ENCODE results near the gene UBE2L3. TPM values are rescaled to one million over a fixed set of nuclear protein-coding genes. Genes with fewer than 3 reads are reported as not detected.

Gene UBE2L3
- total and polyA plus RNA-seq, 2 experiments from 2014 or later = 86.3 to 136 TPM

DNA sequence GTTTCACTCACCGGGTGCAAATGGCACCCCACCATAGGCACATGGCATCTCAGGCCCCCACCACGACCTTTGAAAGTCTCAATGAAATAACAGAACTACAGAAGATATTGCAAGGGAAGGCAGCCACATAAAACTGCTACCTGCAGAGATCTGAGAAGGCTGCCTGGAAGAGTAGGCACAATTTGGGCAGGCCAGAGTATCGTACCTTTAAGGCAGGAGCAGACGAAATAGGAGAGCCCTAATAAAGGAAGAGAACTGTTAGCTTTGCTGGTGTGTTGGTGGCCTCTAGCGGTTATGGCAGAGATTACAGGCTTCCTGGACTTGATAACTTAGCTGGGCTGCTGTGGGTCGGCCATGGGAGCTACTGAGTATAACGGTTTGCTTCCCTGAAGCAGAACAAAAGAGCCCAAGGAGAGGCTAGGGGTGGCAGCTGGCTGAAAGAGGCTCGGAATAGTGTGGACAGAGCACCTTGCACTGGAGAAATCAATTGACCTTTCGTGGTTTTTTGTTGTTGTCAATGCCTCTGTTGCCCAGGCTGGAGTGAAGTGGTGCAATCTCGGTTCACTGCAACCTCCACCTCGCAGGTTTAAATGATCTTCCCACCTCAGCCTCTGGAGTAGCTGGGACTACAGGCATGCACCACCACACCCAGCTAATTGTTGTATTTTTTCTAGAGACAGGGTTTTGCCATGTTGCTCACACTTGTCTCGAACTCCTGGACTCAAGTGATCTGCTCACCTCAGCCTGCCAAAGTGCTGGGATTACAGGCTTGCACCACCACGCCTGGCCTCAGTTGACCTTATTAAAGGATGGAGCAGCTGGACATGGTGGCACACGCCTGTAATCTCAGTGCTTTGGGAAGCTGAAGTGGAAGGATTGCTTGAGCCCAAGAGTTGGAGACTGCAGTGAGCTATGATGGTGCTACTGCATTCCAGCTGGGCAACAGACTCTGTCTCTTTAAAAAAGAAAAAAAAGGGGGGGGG lies 79.4 kb downstream of the UBE2L3 start:
- ATAC-seq = peak; percentile 10
- TF ChIP-seq, protein P1, sequence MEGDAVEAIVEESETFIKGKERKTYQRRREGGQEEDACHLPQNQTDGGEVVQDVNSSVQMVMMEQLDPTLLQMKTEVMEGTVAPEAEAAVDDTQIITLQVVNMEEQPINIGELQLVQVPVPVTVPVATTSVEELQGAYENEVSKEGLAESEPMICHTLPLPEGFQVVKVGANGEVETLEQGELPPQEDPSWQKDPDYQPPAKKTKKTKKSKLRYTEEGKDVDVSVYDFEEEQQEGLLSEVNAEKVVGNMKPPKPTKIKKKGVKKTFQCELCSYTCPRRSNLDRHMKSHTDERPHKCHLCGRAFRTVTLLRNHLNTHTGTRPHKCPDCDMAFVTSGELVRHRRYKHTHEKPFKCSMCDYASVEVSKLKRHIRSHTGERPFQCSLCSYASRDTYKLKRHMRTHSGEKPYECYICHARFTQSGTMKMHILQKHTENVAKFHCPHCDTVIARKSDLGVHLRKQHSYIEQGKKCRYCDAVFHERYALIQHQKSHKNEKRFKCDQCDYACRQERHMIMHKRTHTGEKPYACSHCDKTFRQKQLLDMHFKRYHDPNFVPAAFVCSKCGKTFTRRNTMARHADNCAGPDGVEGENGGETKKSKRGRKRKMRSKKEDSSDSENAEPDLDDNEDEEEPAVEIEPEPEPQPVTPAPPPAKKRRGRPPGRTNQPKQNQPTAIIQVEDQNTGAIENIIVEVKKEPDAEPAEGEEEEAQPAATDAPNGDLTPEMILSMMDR (conservative IDR thresholded peaks at IDR 0.05; ENCODE audit: low read depth in 2 of 2) = peak; percentile 87 to 89
- TF ChIP-seq POLR2AphosphoS5 (IDR thresholded peaks at IDR 0.05; ENCODE audit: low read depth) = no peak

DNA sequence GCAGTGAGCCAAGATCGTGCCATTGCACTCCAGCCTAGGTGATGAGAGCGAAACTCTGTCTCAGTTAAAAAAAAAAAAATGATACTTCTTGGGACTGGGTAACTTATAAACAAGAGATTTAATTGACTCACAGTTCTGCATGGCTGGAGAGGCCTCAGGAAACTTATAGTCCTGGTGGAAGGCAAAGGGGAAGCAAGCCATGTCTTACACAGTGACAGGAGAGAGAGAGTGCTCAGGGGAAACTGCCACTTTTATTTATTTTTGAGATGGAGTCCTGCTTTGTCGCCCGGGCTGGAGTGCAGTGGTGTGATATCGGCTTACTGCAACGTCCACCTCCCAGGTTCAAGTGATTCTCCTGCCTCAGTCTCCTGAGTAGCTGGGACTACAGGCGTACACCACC lies 82.8 kb downstream of the UBE2L3 start:
- Mint-ChIP-seq H3K27ac (no peak overlapping the region), H3K4me3 (peak overlapping the region; percentile 94), H3K36me3 (ENCODE audit: low read depth) (peaks cover 40% of the 10 kb centered on the region), H3K9me3 (no peaks in the 10 kb centered on the region), H3K4me1 (peaks cover 21% of the 10 kb centered on the region; the same call in 2 of the 3 replicates), H3K27me3 (ENCODE audit: insufficient read depth, low read depth, poor library complexity) (peaks cover 10% of the 10 kb centered on the region)
- Histone ChIP-seq H3F3A (replicated peaks; ENCODE audit: low read depth) (peaks cover 31% of the 10 kb centered on the region), H3K9me2 (ENCODE audit: insufficient read depth) (no peaks in the 10 kb centered on the region), H2AFZ (no peak overlapping the region), H3K27ac (ENCODE audit: low read depth) (no peak overlapping the region), H4K20me1 (replicated peaks; ENCODE audit: insufficient read depth) (no peaks in the 10 kb centered on the region; the same call in 1 of the 2 replicates), H3K4me2 (peak overlapping the region; percentile 87), H3K79me2 (replicated peaks; ENCODE audit: insufficient read depth) (peaks cover 7% of the 10 kb centered on the region), H3K4me1 (ENCODE audit: insufficient read depth) (peaks cover 19% of the 10 kb centered on the region), H3K36me3 (ENCODE audit: insufficient read depth) (peaks cover 12% of the 10 kb centered on the region; the same call in 1 of the 2 replicates), H3K27me3 (ENCODE audit: insufficient read depth) (no peaks in the 10 kb centered on the region), H3K4me3 (no peak overlapping the region; the same call in 1 of the 2 replicates)
- no peak for TF ChIP-seq ZNF331 (CRISPR knock-in tag; IDR thresholded peaks at IDR 0.05; ENCODE audit: low read depth)
- no peak for TF ChIP-seq NANOG (IDR thresholded peaks at IDR 0.05; ENCODE audit: borderline replicate concordance)
- TF ChIP-seq CREB1 (CRISPR knock-in tag; IDR thresholded peaks at IDR 0.05; ENCODE audit: low read depth) = no peak
- TF ChIP-seq, protein P1 (conservative IDR thresholded peaks at IDR 0.05; ENCODE audit: low read depth in 2 of 2) = no peak
- no peak for ATAC-seq
- no peak for DNase-seq (ENCODE audit: low spot score)

More for the DNA sequence above, 79.4 kb downstream of the UBE2L3 start:
- no peak overlapping the region for H3K27ac ChIP-seq (ENCODE audit: low read depth)
- H3K4me3 Mint-ChIP-seq = no peak overlapping the region; the same call in 2 of the 3 replicates
- H3F3A ChIP-seq (replicated peaks; ENCODE audit: low read depth) = peaks cover 22% of the 10 kb centered on the region
- H3K9me3 Mint-ChIP-seq = no peaks in the 10 kb centered on the region
- H3K27ac Mint-ChIP-seq = no peak overlapping the region
- peaks cover 9% of the 10 kb centered on the region for H3K27me3 Mint-ChIP-seq (ENCODE audit: insufficient read depth, low read depth, poor library complexity)
- H4K20me1 ChIP-seq (replicated peaks; ENCODE audit: insufficient read depth) = peaks cover 5% of the 10 kb centered on the region; the same call in 1 of the 2 replicates
- H2AFZ ChIP-seq = no peak overlapping the region
- no peaks in the 10 kb centered on the region for H3K9me2 ChIP-seq (ENCODE audit: insufficient read depth)
- H3K4me3 ChIP-seq = no peak overlapping the region
- no peaks in the 10 kb centered on the region for H3K36me3 ChIP-seq (ENCODE audit: insufficient read depth)
- H3K4me2 ChIP-seq = no peak overlapping the region
- DNase-seq (ENCODE audit: low spot score) = peak; percentile 94
- peaks cover 11% of the 10 kb centered on the region for H3K4me1 ChIP-seq (ENCODE audit: insufficient read depth)
- H3K27me3 ChIP-seq (ENCODE audit: insufficient read depth) = no peaks in the 10 kb centered on the region
- peaks cover 21% of the 10 kb centered on the region for H3K4me1 Mint-ChIP-seq
- no peaks in the 10 kb centered on the region for H3K79me2 ChIP-seq (replicated peaks; ENCODE audit: insufficient read depth)
- H3K36me3 Mint-ChIP-seq (ENCODE audit: low read depth) = peaks cover 28% of the 10 kb centered on the region
